HG03571 (cell line): ENCODE results near the gene CDYL2.

Source experiments
- ATAC-seq: cut with Tn5 transposase; IDR thresholded peaks from one replicate; pipeline ENCODE4 v1.9.1; 2021; ENCODE audit not compliant: unreplicated experiment

The CDYL2 gene

DNA sequence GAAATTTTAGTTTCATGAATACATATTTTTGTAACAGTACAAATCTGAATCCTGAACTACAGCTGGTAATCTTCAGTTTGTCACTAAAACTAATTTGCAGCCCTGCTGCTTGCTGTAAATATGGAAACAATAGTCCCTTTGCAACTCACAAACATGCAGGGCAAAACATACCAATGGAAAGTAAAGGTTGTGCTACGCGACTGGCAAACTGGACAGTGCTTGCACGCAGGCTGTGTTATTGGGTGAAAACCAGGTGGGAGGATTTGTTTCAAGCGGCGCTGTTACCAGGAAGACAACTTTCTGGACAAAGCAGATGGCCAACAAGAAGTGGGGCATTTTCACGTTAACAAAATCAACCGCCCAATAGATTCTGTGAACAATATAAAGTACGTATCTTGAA, 93.5 kb downstream of the CDYL2 start:
- no peak for ATAC-seq

DNA sequence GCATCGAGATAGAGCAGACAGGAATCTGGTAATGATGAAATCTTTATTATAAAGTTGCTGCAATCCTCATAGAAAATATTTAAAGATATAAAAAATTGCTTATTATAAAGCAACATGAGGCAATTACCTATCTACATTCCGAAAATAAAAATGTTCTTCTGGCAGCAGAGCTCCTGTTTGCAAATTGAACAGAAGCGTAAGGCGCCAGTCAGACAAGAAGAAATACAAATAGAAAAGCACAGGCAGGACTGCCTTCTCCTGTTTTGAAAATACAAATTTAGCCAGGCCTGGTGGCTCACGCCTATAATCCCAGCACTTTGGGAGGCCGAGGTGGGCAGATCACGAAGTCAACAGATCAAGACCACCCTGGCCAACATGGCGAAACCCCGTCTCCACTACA, 95.6 kb downstream of the CDYL2 start:
- no peak for ATAC-seq

DNA sequence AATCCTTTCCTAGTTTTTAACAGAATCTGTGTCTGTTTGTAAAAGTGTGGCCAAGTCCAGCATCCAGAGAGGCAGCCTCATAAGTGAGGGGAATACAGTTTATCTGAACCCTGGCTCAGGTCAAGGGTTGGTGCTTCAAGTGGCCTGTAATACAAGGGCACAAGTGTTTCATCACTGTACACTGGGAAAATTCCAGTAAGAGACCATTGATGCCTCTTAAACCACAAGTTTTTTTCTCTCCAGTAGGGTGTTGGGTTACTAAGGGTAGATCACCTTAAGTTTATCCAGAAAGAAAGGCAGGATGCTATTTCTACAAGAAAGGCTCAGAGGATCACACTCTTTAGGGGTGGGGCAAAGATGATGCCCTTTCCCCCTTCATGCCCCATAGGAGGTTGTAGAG, 96.7 kb downstream of the CDYL2 start:
- no peak for ATAC-seq

DNA sequence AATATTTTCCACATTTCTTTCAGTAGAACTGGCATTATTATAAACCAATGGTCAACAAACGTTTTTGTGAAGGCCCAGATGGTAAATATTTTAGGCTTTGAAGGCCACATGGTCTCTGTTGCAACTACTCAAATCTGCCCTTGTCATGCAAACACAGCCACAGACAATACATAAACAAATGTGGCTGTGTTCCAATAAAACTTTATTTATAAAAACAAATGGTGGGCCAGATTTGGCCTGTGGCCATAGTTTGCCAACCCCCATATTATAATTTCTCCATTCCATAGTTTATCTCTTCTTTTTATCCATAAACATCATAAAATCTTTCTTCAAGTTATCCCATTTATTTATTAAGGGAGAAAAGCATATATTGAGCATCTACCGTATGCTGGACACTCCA, 98.8 kb downstream of the CDYL2 start:
- no peak for ATAC-seq

DNA sequence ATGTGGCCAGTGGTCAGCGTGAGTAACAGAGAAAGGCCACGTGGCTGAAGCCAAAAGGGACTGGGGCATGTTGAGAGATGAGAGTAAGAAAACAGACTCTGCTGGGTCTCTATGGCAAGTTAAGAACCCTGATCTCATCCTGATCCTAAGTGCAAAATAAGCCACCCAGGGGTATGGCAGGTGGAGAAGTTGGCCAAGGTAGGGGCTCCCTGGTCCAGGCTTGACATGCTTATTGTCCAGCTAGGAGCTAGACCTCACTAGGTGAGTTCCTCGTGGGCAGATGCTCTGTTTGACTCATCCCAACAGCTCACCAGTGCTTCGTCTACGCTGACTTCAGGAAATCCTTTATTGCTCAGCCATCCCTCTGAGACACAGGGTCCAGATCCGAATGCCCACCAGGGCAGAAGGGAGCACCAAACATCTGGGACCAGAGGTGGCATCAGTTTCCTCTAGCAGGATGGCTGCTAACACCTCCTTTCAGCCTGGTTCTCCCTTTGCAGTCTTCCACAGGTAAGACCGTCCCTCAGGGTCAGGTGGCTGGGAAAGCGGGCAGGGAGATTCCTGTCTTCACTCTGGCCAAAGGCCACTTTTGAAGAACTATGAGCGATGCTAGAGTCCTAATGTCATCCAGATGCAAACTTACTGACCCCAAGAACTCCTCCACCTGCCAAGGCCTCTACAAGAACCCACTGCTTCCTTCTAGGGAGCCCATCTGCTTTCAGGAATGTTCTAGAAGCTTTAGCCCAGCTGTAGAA, 99.5 kb downstream of the CDYL2 start:
- ATAC-seq: no peak

DNA sequence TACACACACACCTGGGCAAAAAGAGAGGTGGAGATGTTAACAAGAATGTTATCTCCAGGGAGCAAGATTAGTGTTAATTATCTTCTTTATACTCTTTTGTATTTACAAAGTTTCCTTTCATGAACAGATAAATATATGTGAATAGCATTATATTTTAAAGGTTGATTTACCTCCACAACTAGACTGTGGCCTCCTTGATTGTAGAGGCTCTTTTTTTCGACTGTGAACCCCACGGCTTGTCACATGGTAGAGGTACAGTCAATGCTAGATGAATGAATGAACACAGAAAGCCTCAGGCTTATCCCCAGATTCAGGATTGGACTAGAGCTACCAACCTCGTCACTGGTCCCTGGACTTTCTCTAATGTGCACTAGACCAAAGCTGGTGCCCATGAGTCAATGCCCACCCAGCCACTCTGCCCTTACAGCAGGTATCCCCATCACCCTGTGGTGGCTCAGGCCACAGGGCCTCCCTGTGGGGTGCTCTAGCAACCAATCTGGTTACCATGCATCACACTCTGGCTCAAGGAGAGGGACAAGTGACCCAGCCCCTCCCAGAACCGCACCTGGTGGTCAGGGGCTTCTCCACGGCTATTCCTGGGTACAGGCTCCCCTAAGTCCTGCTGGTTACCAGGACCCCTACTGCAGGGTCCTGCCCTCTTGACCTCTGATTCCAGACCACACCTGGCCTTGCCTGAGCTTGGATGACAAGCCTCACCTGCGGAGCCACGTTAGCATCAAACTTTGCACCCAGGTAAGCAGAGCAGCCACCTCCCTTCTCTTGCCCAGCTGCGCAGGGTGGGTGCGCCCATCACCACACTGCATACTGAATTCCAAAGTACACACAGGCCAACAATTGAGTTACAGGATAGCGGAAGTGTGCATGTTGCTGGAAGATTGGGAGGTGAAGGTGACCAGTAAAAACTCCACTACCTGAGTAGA, 101.0 kb downstream of the CDYL2 start:
- ATAC-seq: no peak

DNA sequence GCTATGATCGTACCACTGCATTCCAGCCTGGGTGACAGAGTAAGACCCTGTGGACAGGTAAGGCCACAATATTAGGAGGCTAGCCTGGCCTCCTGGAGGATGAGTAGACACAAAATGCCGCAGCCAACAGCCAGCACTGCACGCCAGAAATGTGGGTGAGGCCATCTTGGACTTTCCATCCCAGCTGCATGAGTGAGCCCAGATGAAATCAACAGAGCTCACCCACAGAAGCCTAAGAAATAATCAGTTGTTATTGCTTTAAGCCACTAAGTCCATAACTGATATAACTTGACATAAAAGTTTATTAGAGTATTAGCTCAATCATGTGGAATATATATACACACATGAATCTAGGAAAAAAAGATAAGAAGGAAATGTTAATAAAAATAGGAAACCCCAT, 101.7 kb downstream of the CDYL2 start:
- ATAC-seq: no peak

DNA sequence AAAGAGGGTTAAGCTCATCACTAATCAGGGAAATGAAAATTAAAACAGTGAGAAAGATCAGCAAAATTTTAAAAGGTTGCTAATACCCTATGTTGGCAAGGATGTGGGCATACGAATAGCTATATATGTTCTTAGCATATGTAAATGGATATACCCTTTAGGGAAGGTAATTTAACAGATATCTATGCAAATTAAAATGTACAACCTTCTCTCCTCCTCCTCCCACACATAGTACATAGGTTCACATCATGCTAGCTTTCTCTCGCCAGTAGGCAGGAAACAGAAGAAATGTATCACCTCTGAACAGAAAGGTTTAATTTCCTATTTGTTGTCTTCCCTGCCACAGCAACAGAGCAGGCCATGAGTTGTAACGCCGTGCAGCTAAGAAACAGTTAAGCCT, 103.8 kb downstream of the CDYL2 start:
- no peak for ATAC-seq

DNA sequence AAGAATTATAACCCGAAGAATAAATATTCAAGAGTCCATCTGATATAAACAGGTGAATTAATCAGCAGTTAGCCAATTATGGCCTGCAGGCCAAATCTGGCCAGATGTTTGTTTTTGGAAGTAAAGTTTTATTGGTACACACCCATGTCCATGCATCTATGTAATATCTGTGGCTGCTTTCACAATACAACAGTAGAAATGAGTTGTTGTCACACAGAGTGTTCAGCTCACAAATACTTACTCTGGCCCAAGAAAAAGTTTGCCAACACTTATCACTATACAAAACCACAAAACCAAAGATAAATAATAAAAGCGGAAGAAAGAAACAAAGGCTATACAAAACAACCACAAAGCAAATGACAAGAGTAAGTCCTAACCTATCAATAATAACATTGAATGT, 109.4 kb downstream of the CDYL2 start:
- no peak for ATAC-seq

DNA sequence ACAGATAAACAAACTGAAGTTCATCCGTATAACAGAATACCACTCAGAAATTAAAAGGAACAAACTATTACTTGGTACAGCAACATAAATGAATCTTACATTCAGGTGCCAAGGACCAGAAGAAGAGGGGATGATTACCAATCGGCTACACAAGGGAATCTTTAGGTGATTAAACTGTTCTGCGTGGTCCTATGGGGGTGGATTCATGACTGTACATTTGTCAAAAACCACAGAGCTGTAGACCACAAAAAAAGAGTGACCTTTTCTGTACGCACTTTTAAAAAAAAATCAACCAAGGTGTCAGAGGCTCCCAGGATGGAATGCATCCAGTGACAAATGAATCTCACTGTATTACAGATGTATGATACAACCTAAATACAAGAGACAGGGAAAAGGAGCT, 110.8 kb downstream of the CDYL2 start:
- ATAC-seq: no peak

DNA sequence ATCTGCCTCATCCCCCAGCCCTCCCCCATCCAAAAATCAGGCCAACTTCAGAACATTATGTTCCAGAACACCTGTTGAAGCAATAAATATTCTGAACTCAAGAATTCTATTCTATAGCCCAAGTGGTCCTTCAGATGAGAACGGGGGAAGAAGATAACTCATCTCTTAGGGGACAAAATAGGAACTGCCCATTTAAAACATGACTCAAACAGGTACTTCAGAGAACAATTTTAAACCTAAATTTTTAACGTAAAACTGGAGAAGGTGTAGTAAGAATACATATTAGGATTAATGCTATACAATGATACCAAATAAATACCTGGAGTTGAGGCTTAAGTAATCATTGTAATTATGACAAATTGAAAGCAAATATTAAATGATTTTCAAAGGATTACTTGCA, 112.1 kb downstream of the CDYL2 start:
- no peak for ATAC-seq

DNA sequence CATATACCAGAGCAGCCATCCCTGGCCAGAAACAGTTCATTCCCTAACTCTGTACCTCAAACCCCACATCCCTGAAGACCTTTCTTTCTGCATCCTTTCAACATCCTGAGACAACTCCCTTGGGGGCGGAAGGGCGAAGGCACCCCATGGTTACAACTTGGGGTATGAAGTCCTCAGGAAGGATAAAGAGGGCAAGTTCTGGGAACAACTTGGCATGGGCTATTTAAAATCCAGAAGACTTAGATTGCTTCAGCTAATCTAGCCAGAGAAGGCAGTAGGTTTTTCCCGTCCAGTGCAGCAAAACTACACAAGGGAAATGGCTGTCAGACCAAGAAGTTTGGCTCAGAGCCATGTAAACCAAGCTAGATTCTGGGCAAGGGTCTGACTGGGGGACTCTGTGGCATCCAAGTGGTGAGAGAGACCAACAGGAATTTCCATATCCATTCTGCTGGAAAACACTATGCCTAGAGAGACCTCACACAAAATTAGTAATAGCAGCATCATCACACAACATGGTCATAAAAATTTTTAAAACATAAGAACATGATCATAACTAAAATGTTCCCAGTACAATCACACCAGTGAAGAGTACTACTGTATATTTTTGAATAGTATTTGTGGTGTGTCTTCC, 113.2 kb downstream of the CDYL2 start:
- ATAC-seq: no peak

DNA sequence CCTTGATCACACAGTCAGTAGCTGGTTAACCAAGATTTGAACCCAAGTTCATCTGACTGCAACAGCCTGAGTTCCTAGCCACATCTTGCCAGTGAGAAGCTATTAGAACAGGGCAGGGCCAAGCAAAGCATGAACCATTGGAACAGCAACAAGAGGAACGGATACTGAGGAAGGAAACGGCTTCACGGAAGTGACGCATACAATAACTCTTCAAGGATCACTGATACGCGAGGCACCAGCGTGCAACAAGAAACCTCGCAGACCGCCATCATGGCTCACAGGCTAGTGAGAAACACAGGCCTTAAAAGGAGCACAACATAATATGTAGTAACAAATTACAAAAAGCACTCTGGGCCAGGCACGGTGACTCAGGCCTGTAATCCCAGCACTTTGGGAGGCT, 114.9 kb downstream of the CDYL2 start:
- no peak for ATAC-seq

DNA sequence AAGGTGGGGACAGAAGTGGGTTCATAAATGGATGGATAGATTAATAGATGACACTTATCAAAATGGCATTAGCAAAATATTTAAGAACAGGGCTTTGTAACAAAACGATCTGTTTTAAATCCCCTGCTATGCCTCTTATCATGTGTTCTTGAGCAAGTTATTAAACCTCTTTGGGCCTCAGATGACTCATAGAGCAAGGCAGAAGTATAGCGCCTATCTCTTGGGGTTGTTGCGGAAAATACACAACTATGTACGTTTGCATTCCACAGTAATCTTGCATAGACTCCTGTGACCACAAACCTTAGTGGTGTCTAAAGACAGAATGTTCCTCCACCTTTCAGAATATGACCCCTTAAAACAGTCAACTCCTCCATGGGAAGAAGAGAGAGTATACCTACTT, 116.8 kb downstream of the CDYL2 start:
- ATAC-seq: no peak

DNA sequence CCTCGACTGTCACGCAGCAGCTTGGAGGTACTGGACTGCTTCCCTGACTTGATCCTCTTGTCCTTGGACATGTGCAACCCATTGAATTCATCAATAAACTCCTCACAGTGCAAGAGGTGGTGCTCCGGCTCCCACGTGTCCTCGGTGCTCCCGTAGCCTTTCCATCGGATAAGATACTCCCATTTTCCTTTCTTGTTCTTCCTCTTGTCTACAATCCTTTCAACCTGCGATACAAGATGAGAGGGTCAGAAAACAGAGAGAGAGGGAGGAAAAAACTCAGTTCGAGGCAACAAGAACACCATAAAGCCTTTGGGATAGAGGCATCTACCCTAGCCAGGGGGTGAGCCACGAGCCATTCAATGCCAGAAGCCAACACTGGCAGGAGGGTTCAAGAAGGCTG, 119.5 kb downstream of the CDYL2 start:
- ATAC-seq: no peak

DNA sequence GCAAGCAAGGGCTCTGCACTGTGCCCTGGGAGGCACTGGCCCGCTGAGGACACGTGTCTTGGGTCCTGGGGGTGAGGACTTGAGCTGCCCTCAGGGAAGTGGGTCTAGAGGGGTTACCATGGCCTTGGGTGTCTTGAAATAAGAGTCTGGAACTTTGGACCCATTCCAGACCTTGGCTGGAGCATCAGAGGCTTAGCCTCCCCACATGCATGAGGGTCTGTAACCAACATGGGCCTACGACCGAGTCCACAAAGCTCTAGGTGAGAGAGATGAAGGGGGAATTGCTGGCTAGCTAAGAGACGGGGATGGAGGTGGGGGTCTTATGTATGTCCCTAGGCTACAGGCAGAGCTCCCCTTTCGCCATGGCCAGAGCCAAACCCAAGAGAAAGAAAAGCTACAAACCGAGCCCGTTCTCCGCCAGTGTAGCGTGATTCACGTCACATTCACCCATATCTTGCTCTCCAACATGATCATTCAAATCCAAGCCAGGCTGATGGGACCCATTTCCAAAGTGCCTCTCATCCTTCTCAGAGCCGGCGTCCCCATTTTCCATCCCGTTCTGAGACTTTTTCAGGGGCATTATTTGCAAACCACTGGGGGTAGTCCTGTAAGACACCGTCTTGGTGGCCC, 120.1 kb downstream of the CDYL2 start:
- ATAC-seq: no peak

DNA sequence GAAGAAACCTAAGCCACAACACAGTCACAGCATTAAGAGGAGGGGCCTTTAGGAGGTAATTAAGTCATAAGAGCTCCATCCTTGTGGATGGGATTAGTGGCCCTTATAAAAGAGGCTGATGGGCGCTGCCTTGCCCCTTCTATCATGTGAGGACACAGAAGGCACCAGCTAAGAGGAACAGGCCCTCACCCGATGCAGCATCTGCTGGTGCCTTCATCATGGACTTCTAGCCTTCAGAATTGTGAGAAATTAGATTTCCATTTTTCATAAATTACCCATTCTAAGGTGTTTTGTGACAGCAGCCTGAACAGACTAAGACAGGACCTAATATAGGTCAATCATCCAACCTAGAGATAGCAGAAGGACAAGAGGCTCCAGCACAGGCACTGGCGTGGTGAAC, 120.8 kb downstream of the CDYL2 start:
- ATAC-seq: no peak

DNA sequence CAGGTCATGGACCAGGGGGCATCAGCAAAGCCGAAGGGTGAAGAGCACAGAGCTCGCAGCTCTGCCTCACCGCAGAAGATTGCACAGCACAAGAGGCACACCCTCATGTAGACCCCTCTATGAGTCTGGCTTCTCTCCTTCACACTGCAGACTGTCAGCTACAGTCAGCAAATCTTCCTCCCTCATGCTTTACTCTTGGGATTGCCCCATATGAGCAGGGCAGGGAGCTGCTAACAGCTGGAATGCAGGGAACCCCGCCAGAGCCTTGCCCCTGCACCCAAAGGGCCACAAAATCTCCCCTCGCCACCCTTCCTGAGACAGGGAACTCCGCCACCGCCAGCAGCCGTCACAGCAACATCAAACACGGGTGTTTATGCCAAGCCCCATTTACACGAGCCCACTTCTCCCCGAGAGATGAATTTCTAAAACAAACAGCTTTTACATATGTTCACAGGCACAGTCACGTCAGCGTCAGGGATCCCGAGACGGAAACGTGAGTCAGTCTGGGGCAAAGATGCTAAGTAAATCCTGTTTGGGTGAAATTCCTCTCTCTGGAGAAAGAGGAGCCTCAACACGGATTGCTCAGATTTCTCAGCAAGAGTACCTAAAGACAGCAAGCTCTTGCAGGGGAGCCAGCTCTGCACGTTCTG, 121.9 kb downstream of the CDYL2 start:
- no peak for ATAC-seq

DNA sequence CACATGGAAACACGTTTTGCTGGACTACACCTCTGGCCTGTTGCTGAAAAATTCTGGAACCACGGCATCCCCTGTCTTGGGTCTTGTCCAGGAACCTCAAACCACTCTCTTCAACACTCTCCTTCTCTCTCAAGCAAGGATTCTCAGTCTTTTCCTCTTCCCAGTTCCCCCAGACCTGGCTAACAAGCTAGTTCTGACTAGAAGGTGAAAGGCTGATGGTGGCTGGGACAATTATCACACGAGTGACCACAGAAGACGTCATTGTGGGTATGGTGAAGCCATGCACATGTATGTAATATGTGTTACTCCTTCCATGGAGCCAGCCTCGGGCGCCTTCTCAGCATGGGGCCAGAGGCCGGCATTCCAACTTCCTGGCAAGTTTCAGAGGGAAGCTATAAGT, 123.0 kb downstream of the CDYL2 start:
- no peak for ATAC-seq

DNA sequence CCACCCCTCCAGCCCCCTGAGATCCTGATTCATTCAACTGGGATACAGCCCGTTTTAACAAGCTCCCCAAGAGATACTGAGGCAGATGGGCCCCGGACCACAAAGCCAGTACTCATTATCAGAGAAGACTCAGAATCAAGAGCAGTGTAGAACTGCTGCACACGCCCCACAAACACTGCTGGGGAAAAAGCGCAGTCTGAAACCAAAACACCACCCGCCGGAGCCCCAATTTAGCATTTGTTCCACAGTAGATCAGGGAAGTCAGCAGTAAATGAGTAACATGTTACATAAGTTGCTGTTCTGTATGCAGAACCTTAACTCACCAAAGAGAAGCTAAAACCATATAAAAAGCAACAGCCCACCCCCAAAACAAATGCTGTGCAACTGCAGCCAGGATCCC, 123.6 kb downstream of the CDYL2 start:
- no peak for ATAC-seq

DNA sequence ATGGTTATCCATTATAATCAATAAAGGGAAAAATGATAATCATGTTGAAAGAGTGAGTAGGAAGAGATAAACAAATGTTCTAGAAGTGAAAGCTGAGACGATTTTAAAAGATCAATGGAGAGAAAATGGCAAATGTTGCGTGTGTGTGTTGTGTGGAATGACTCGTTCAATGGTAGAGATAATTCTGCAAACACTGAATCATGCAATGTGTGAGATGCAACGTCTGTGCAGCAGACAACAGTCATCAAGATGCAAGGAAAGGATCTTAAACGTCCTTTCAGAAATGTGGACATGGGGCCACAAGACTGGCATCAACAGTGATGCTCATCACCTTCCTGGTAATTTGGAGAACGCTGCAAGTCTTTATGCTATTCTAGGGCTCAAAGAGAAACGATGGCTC, 124.4 kb downstream of the CDYL2 start:
- no peak for ATAC-seq
